ENCODE data around the gene DELE1. TPM values are rescaled to one million over a fixed set of nuclear protein-coding genes. Genes with fewer than 3 reads are reported as not detected.

Gene DELE1
- total and polyA plus RNA-seq, 2 donors (not counting 3 experiments of a cell fraction or from before 2014, with no cell fraction given): 105 to 121 TPM

DNA sequence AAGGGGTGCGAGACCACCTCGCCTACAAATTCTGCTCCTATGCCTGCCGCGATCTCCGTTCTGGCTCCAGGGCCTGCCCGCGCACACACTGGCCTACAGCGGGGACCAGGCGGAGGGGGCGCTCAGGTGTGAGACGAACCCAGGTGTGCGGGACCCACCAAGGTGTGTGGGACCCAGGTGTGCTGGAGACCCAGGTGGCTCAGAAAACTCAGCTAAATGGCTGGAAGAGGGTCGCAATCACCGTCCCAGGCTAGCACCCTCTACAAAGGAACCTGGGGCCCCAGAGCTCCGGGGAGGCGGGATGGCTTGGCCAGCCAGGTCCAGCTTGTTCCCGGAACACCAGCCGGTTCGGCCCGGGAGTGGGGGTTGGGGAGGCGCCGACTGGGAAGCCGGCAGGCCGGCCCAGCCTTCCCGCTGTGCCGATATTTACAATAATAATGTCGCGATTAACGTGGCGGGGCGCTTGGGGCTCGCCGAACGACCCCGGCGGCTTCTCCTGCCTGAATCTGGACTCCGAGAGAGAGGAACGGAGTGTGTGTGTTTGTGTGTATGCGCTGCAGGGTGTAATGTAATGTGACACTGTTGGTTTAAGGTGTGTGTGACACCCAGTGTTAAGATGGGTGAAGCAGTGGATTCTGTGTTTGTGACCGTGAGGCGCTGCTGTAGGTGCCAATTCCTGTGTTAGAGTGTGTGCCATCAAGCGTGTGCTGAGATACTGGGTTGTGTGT is 46.9 kb upstream of the DELE1 start:
- Histone ChIP-seq H2AFZ (ENCODE audit: low read depth, low read length) (no peak overlapping the region), H3K4me1 (ENCODE audit: control insufficient read depth, extremely low read depth, insufficient read depth, low read length) (peaks cover 29% of the 10 kb centered on the region), H3K9me3 (replicated peaks; ENCODE audit: control insufficient read depth, insufficient read depth, low read length) (no peaks in the 10 kb centered on the region), H3K4me2 (ENCODE audit: insufficient read depth, low read length) (peak overlapping the region; percentile 71), H3K9me1 (replicated peaks; ENCODE audit: control insufficient read depth, extremely low read depth, insufficient read depth, low read length) (no peaks in the 10 kb centered on the region), H3K36me3 (ENCODE audit: control insufficient read depth in 2 of 2, extremely low read depth in 1 of 2, insufficient read depth in 2 of 2, low read length in 2 of 2) (no peaks in the 10 kb centered on the region), H3K79me2 (ENCODE audit: control insufficient read depth, insufficient read depth, low read length) (peaks cover 56% of the 10 kb centered on the region), H3K4me3 (replicated peaks in 1 of 3; ENCODE audit: insufficient read depth in 1 of 3, low read depth in 1 of 3, low read length in 3 of 3) (peak overlapping the region; percentile 32 to 65 (median 59)), H3K27ac (ENCODE audit: insufficient read depth, low read depth, low read length) (peak overlapping the region; percentile 4), H4K20me1 (replicated peaks; ENCODE audit: control insufficient read depth, extremely low read depth, insufficient read depth, low read length) (no peaks in the 10 kb centered on the region), H3K9ac (replicated peaks; ENCODE audit: extremely low read depth, insufficient read depth, low read length) (peak overlapping the region; percentile 68), H3K27me3 (ENCODE audit: control insufficient read depth in 2 of 2, insufficient read depth in 2 of 2, low read length in 2 of 2) (peaks cover 11 to 12% of the 10 kb centered on the region in 2 experiments)
- intact Hi-C loops (cut with micrococcal nuclease) (loop anchor here (5.0 kb wide), 1 partner anchor 39 kb away; no protein-coding TSS in a partner anchor), dilution Hi-C loops (cut with MboI; ENCODE audit: extremely low pct_ligation_motif_present, low sequenced_read_pairs) (loop anchor here (25.0 kb wide), 1 partner anchor 139 kb away; no protein-coding TSS in a partner anchor)
- ChIA-PET POLR2A (no interaction called here), CTCF (interaction anchor here (0.7 to 8.4 kb wide), 5 partner anchors 18 to 182 kb away, joined by 3 to 233 read pairs (median 165); partner anchors contain the start of gene PCDH12)
- TSS peak; percentile 62 for BruUV-seq (replicated peaks)
- DNase-seq (ENCODE audit: low read depth, low spot score) (peak; percentile 47), FAIRE-seq (peak; percentile 53)
- TF ChIP-seq JUN (IDR thresholded peaks at IDR 0.05; ENCODE audit: borderline replicate concordance, insufficient read depth, insufficient read length, low read depth) (no peak), POLR2AphosphoS5 (IDR thresholded peaks at IDR 0.05; ENCODE audit: insufficient read depth, low read depth, low read length) (no peak), GATA2 (IDR thresholded peaks at IDR 0.05; ENCODE audit: insufficient read depth, insufficient read length, low read depth, low read length) (no peak), FOS (IDR thresholded peaks at IDR 0.05; ENCODE audit: borderline replicate concordance, insufficient read depth, low read length) (no peak), MYC (IDR thresholded peaks at IDR 0.05; ENCODE audit: low read depth, low read length) (no peak), EZH2 (IDR thresholded peaks at IDR 0.05; ENCODE audit: borderline replicate concordance, low read depth, low read length, severe bottlenecking) (no peak), POLR2A (IDR thresholded peaks at IDR 0.05; ENCODE audit: low read depth, low read length) (no peak)
- TF ChIP-seq, protein P1, sequence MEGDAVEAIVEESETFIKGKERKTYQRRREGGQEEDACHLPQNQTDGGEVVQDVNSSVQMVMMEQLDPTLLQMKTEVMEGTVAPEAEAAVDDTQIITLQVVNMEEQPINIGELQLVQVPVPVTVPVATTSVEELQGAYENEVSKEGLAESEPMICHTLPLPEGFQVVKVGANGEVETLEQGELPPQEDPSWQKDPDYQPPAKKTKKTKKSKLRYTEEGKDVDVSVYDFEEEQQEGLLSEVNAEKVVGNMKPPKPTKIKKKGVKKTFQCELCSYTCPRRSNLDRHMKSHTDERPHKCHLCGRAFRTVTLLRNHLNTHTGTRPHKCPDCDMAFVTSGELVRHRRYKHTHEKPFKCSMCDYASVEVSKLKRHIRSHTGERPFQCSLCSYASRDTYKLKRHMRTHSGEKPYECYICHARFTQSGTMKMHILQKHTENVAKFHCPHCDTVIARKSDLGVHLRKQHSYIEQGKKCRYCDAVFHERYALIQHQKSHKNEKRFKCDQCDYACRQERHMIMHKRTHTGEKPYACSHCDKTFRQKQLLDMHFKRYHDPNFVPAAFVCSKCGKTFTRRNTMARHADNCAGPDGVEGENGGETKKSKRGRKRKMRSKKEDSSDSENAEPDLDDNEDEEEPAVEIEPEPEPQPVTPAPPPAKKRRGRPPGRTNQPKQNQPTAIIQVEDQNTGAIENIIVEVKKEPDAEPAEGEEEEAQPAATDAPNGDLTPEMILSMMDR (IDR thresholded peaks at IDR 0.05; ENCODE audit: extremely low read depth in 1 of 2, insufficient read depth in 1 of 2, low read depth in 1 of 2, low read length in 2 of 2): no peak

All from endothelial cell of umbilical vein (primary cell).